KMS-11 (cell line): Measurements from ENCODE around the gene ALAD.

ENCODE experiments used
- H2AFZ ChIP-seq: fragments of 200-600 bp; sonication (generic); 2 replicates; pipeline ENCODE4 v1.6.1; 2016; ENCODE audit warnings: antibody characterized with exemption, mixed run types, low read depth
- H3K27ac ChIP-seq: fragments of 200-600 bp; sonication (generic); 2 replicates; pipeline ENCODE4 v1.6.1; 2016; ENCODE audit warnings: mild to moderate bottlenecking, mixed run types
- H3K27me3 ChIP-seq: fragments of 200-600 bp; sonication (generic); 2 replicates; pipeline ENCODE4 v1.6.1; 2017; ENCODE audit warnings: mild to moderate bottlenecking, low read depth, mixed run types, moderate library complexity; ENCODE audit not compliant: insufficient read depth
- H3K36me3 ChIP-seq: fragments of 200-600 bp; sonication (generic); 2 replicates; pipeline ENCODE4 v1.6.1; 2017; ENCODE audit warnings: mild to moderate bottlenecking, mixed run types; ENCODE audit not compliant: insufficient read depth
- H3K4me1 ChIP-seq: fragments of 200-600 bp; sonication (generic); 2 replicates; pipeline ENCODE4 v1.6.1; 2016; ENCODE audit warnings: mild to moderate bottlenecking, low read depth, mixed run types; ENCODE audit not compliant: poor library complexity, severe bottlenecking
- H3K4me2 ChIP-seq: fragments of 200-600 bp; sonication (generic); 2 replicates; pipeline ENCODE4 v1.7.0; 2016; ENCODE audit warnings: mild to moderate bottlenecking, mixed run types
- H3K4me3 ChIP-seq: fragments of 200-600 bp; sonication (generic); IDR thresholded peaks from 2 replicates; pipeline ENCODE4 v1.6.1; 2017; ENCODE audit warnings: low read depth, low read length, mixed read lengths; ENCODE audit not compliant: insufficient read depth
- H3K79me2 ChIP-seq: fragments of 200-600 bp; sonication (generic); 2 replicates; pipeline ENCODE4 v1.6.1; 2016; ENCODE audit warnings: low read depth, mixed run types; ENCODE audit not compliant: insufficient read depth
- H3K9ac ChIP-seq: fragments of 200-600 bp; sonication (generic); 2 replicates; pipeline ENCODE4 v1.6.1; 2016; ENCODE audit warnings: mild to moderate bottlenecking, mixed run types
- H4K20me1 ChIP-seq: fragments of 200-600 bp; sonication (generic); 2 replicates; pipeline ENCODE4 v1.6.1; 2016; ENCODE audit warnings: mild to moderate bottlenecking, mixed run types; ENCODE audit not compliant: insufficient read depth
- CTCF ChIP-seq: fragments of 200-600 bp; sonication (generic); conservative IDR thresholded peaks from 2 replicates; pipeline ENCODE4 v1.6.1; 2017; ENCODE audit warnings: low read depth, mild to moderate bottlenecking, antibody characterized with exemption, low read length, moderate library complexity, mixed read lengths

The ALAD gene

DNA sequence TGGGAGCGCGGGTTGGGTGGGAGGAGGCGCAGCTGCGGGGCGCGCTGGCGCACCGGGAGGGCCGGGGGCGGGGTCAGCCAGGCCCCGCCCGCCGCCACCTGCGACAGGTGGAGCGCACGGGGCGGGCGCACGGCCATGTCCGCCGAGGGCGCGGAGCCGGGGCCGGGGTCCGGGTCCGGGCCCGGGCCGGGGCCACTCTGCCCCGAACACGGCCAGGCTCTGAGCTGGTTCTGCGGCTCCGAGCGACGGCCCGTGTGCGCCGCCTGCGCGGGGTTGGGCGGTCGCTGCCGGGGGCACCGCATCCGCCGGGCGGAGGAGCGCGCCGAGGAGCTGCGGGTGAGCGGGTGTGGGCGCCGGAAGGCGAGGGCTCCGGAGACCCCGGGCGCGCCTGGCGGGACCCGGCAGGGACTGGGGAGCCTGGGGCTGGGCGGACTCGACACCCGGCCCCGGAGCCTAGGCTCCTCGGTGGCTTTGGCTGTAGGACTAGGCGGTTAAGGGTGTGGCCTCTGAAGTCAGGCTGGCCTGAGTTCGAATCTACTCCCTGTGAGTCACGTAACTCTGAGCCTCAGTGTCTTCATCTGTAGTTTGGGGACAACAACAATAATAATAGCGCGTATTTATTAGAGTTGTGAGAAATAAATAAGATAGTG is 51.5 kb downstream of the ALAD start, which contains the start of gene BSPRY:
TSS of gene BSPRY (plus strand) at position 97 of the 650 bp plus-strand sequence. CDS start at position 136, 39 bp downstream.
- Histone ChIP-seq H4K20me1 (no peaks in the 10 kb centered on the region), H3K27me3 (no peaks in the 10 kb centered on the region), H3K27ac (peak within 1 kb of the TSS; percentile 56), H3K9ac (peak within 1 kb of the TSS; percentile 36; the same call in 1 of the 2 replicates), H3K4me2 (peak within 1 kb of the TSS; percentile 96), H3K4me3 (no peak within 1 kb of the TSS), H3K79me2 (no peaks in the 10 kb centered on the region), H2AFZ (peak within 1 kb of the TSS; percentile 70), H3K4me1 (peaks cover 33% of the 10 kb centered on the region), H3K36me3 (no peaks in the 10 kb centered on the region)
- no peak for TF ChIP-seq CTCF

- H3K9ac ChIP-seq, result no peak overlapping the region
- no peaks in the 10 kb centered on the region for H3K27me3 ChIP-seq
- H2AFZ ChIP-seq, result no peak overlapping the region
- H4K20me1 ChIP-seq, result no peaks in the 10 kb centered on the region
- no peak overlapping the region for H3K4me3 ChIP-seq
- no peak for TF ChIP-seq CTCF
- no peaks in the 10 kb centered on the region for H3K79me2 ChIP-seq
- H3K27ac ChIP-seq, result no peak overlapping the region
- no peaks in the 10 kb centered on the region for H3K36me3 ChIP-seq
- H3K4me2 ChIP-seq, result no peak overlapping the region
- H3K4me1 ChIP-seq, result peaks cover 35% of the 10 kb centered on the region
These were observed 52.0 kb downstream of the ALAD start for GRCh38 chr9:113349066-113349444.

- Histone ChIP-seq H3K4me1 (peaks cover 39% of the 10 kb centered on the region), H3K9ac (no peak overlapping the region), H3K27ac (no peak overlapping the region), H3K36me3 (no peaks in the 10 kb centered on the region), H4K20me1 (no peaks in the 10 kb centered on the region), H3K27me3 (no peaks in the 10 kb centered on the region), H2AFZ (no peak overlapping the region), H3K4me3 (no peak overlapping the region), H3K4me2 (no peak overlapping the region), H3K79me2 (no peaks in the 10 kb centered on the region)
- no peak for TF ChIP-seq CTCF
These were observed 52.6 kb downstream of the ALAD start for GRCh38 chr9:113348437-113348836.

DNA sequence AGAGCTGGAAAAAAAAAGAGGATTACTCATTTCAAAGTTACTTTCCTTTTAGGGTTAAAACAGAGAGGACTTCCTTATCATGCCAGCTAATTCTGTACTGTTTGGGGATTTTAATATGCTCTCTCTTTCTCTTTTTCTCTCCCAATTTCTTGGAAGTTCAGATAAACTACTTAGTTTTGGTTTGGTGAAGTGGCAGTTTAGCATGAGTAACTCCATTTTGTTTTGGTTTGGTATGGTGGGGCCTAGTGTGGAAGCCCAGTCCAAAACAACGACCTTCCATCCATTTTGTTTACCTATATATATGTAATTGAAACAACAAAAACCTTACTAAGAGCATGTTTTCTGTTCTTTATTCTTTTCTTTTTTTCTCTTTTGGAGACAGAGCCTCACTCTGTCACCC is 55.4 kb downstream of the ALAD start:
- Histone ChIP-seq H3K27ac (no peak overlapping the region), H3K4me3 (no peak overlapping the region), H3K79me2 (no peaks in the 10 kb centered on the region), H4K20me1 (no peaks in the 10 kb centered on the region), H2AFZ (no peak overlapping the region), H3K36me3 (no peaks in the 10 kb centered on the region), H3K4me2 (no peak overlapping the region), H3K9ac (no peak overlapping the region), H3K27me3 (no peaks in the 10 kb centered on the region), H3K4me1 (peaks cover 16% of the 10 kb centered on the region)
- no peak for TF ChIP-seq CTCF
